Thoracic aorta (tissue), 2 donors: ENCODE data around the gene CNGB1. TPM values are rescaled to one million over a fixed set of nuclear protein-coding genes. Genes with fewer than 3 reads are reported as not detected.

ENCODE experiments used
- ATAC-seq: fragments of 150-250 bp; one replicate; pipeline ENCODE4 v1.8.0; 2017; ENCODE audit warnings: low read depth; ENCODE audit not compliant: insufficient number of reproducible peaks, low FRiP score
- DNase-seq: peaks from one replicate; pipeline ENCODE4 v3.0.0-alpha.2; 2020; ENCODE audit warnings: low spot score
- H3K27ac ChIP-seq, 2 donors: fragments of 200-600 bp; sonication (generic); 1 replicate in 1 of 2; 2 replicates in 1 of 2; pipeline ENCODE4 v1.5.1; 2016; ENCODE audit warnings: mild to moderate bottlenecking in 2 of 2, moderate library complexity in 2 of 2
- H3K27me3 ChIP-seq: fragments of 200-600 bp; sonication (generic); replicated peaks from 2 replicates; pipeline ENCODE4 v1.6.0; 2016; ENCODE audit warnings: mild to moderate bottlenecking; ENCODE audit not compliant: insufficient read depth
- H3K36me3 ChIP-seq: fragments of 200-600 bp; sonication (generic); one replicate; pipeline ENCODE4 v1.5.1; 2016
- H3K4me1 ChIP-seq, 2 donors: fragments of 200-600 bp; sonication (generic); 1 replicate in 1 of 2; 2 replicates in 1 of 2; pipeline versions ENCODE4 v1.5.1 to v1.6.0; 2016; ENCODE audit warnings: low read depth in 2 of 2, mild to moderate bottlenecking in 1 of 2; ENCODE audit not compliant: control insufficient read depth in 1 of 2
- H3K4me3 ChIP-seq: fragments of 200-600 bp; sonication (generic); 2 replicates; pipeline ENCODE4 v1.5.1; 2016; ENCODE audit warnings: mild to moderate bottlenecking
- H3K9me3 ChIP-seq: fragments of 200-600 bp; sonication (generic); 2 replicates; pipeline ENCODE4 v1.5.1; 2016
- total RNA-seq, 2 donors: library from RNA; depleted of rRNA; stranded (reverse); fragments of >200 nt; gene quantifications; one replicate each; pipeline versions ENCODE4 v1.1.0 to v1.2.3, GENCODE V29; 2016
- TF ChIP-seq, protein P1 (sequence below): fragments of 200-600 bp; sonication (generic); IDR thresholded peaks from one replicate; pipeline ENCODE4 v1.5.1; 2019; ENCODE audit warnings: antibody characterized with exemption

The CNGB1 gene
- total RNA-seq, 2 donors from 2014 or later = not detected

DNA sequence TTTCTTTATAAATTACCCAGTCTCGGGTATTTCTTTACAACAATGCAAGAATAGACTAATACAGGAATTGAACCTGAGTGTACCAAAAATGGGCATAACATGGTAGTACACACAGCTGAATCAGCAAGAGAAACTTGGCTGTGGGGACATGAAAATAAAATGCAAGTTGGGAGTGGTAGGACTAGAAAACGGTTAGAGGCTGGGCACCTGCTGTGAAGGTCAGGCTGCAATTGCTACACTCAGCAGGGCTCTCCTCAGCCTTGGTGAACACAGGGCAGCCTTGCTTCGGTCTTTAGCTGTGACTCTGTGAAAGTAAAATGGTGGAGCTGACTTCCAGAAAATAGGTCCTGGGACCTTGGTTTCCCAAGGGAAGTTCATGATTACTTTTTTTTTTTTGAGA, 45.6 kb downstream of the CNGB1 start:
- Histone ChIP-seq H3K4me3 (no peak overlapping the region), H3K27me3 (no peaks in the 10 kb centered on the region), H3K9me3 (no peaks in the 10 kb centered on the region), H3K27ac (no peak overlapping the region), H3K36me3 (no peaks in the 10 kb centered on the region), H3K4me1 (no peaks in the 10 kb centered on the region)
- TF ChIP-seq, protein P1, sequence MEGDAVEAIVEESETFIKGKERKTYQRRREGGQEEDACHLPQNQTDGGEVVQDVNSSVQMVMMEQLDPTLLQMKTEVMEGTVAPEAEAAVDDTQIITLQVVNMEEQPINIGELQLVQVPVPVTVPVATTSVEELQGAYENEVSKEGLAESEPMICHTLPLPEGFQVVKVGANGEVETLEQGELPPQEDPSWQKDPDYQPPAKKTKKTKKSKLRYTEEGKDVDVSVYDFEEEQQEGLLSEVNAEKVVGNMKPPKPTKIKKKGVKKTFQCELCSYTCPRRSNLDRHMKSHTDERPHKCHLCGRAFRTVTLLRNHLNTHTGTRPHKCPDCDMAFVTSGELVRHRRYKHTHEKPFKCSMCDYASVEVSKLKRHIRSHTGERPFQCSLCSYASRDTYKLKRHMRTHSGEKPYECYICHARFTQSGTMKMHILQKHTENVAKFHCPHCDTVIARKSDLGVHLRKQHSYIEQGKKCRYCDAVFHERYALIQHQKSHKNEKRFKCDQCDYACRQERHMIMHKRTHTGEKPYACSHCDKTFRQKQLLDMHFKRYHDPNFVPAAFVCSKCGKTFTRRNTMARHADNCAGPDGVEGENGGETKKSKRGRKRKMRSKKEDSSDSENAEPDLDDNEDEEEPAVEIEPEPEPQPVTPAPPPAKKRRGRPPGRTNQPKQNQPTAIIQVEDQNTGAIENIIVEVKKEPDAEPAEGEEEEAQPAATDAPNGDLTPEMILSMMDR = no peak
- DNase-seq = no peak
- ATAC-seq = no peak

DNA sequence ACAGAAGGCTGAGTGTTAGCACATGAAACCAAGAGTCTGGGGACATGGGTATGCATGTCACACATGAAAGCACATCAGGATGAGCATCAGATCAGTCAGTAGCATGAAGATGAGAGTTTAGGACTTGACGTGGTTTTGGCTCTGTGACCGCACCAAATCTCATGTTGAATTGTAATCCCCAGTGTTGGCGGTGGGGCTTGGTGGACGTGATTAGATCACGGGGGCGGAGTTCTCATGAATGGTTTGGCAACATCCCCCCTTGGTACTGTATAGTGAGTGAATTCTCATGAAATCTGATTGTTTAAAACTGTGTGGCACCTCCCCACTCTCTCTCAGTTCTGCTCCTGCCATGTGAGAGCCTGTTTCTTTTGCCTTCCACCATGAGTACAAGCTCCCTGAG, 46.4 kb downstream of the CNGB1 start:
- no peaks in the 10 kb centered on the region for H3K27me3 ChIP-seq
- H3K4me1 ChIP-seq = no peaks in the 10 kb centered on the region
- H3K36me3 ChIP-seq = no peaks in the 10 kb centered on the region
- H3K4me3 ChIP-seq = no peak overlapping the region
- ATAC-seq = no peak
- DNase-seq = no peak
- H3K9me3 ChIP-seq = no peaks in the 10 kb centered on the region
- no peak overlapping the region for H3K27ac ChIP-seq
- TF ChIP-seq, protein P1 = no peak

DNA sequence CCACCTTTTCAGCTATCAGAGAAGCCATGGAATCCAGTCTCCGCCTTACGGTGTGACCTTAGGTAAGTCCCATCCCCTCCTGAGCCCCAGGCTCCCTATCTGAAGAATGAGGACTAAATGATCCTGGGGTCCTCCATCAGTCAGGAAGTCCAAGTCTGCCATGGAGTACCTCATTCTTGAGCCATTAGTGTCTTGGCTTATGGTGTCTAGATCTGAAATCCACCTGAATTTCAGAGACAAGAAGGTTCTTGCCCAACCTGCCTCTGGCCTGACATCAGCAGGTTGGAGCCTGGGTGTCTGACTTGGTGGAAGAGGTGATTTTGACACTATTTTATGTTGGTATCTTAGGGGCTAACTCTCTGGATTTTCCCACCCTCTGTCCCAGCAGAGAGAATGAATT, 47.1 kb downstream of the CNGB1 start:
- DNase-seq = no peak
- no peak overlapping the region for H3K27ac ChIP-seq
- TF ChIP-seq, protein P1 = no peak

DNA sequence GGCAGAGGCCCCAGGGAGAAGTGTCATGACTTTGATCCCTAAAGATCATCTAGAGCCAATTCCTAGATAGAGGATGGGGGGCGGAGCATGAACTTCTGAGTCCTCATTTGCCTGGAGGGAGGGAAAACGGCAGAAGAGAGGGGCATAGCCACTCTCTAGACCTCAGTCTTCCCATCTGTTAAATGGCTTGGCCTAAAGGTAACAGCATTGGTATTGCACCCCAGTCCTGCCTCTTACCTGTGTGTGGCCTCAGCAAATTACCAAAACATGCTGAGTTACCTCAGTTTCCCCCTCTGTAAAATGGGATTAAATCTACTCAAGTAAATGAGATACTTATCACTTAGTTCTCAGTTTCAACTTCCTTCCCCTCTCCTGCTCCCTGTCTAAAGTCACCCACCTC, 47.5 kb downstream of the CNGB1 start:
- H3K9me3 ChIP-seq = no peaks in the 10 kb centered on the region
- H3K4me3 ChIP-seq = no peak overlapping the region
- ATAC-seq = no peak
- H3K27me3 ChIP-seq = no peaks in the 10 kb centered on the region
- TF ChIP-seq, protein P1 = no peak
- H3K36me3 ChIP-seq = no peaks in the 10 kb centered on the region
- DNase-seq = no peak
- no peak overlapping the region for H3K27ac ChIP-seq
- H3K4me1 ChIP-seq = no peaks in the 10 kb centered on the region

More for the DNA sequence above, 47.1 kb downstream of the CNGB1 start:
- Histone ChIP-seq H3K4me1 (no peaks in the 10 kb centered on the region), H3K4me3 (no peak overlapping the region), H3K36me3 (no peaks in the 10 kb centered on the region), H3K27me3 (no peaks in the 10 kb centered on the region), H3K9me3 (no peaks in the 10 kb centered on the region)
- no peak for ATAC-seq

DNA sequence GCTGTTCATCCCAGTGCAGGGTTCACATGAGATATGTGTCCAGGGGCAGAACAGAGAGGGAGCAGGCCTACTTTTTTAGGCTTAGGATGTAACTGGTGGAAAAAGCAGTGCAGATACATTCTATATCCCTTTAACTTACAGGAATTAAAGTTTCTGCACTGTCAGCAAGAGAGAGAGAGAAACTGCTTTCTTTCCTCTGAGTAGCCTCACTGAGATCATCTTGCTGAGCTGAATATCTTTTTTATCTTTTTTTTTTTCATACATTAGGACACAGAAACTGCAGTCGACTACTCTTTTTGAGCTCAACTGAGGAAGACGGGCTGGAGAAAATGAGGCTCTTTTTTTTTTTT, 50.1 kb downstream of the CNGB1 start:
- no peak overlapping the region for H3K4me3 ChIP-seq
- no peaks in the 10 kb centered on the region for H3K4me1 ChIP-seq
- DNase-seq = no peak
- no peak for ATAC-seq
- TF ChIP-seq, protein P1 = no peak
- H3K9me3 ChIP-seq = no peaks in the 10 kb centered on the region
- no peaks in the 10 kb centered on the region for H3K27me3 ChIP-seq
- no peaks in the 10 kb centered on the region for H3K36me3 ChIP-seq
- no peak overlapping the region for H3K27ac ChIP-seq
